ENCODE data around the gene SYAP1. TPM values are rescaled to one million over a fixed set of nuclear protein-coding genes. Genes with fewer than 3 reads are reported as not detected.

SYAP1 gene
- total RNA-seq, 4 donors from 2014 or later, result 14.9 to 31.2 (median 19.3) TPM

DNA sequence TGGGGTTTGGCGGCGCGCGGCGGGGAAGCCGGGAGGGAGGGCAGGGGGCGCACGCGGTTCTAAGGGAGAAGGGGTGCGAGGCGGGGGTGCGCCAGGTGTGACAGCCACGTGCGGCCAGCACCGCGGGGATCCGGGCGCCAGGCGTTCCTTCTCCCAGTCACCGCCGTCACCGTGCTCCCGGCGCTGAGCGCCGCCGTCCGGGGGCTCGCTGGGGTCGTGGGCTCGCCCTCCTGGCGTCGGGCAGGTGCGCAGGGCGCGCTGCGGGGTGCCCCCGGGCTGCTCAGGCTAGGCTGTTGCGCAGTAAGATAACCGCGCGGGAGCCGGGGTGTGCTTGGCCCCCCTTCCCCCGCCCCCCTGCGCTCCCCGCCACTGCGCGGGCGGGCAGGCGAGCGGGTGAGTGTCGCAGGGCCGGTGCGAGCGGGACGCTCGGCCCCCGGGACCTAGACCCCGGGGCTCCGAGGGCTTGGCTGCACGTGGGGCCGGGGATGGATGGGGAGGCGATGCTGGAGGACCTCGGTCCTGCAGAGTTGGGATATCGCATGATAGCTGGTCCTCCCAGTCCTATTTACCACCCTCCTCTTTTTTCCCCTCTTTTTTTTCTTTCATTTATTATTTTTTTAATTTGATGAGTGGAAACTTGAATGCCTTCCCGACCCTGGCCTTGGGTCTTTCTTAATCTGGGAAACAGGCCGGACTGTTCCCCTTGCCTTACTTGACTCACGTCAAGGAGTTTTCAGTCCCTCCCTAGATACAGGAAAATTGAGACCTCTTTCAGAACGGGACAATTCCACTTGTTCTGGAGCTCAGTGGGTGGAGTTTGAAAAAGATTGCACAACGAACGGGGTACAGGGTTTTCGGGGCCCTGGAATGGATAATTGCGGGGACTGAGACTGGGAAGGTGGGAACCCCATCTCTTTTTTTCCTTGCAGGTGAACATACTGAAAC, 67.7 kb downstream of the SYAP1 start:
- Histone ChIP-seq H3K4me3 (peak overlapping the region; percentile 63 to 93), H3K4me1 (no peaks in the 10 kb centered on the region), H3K27ac (peak overlapping the region; percentile 84 to 94), H3K36me3 (no peaks in the 10 kb centered on the region), H3K27me3 (no peaks in the 10 kb centered on the region), H3K9me3 (no peaks in the 10 kb centered on the region)
- TF ChIP-seq POLR2A (IDR thresholded peaks at IDR 0.05), result no peak
- TF ChIP-seq, protein P1, sequence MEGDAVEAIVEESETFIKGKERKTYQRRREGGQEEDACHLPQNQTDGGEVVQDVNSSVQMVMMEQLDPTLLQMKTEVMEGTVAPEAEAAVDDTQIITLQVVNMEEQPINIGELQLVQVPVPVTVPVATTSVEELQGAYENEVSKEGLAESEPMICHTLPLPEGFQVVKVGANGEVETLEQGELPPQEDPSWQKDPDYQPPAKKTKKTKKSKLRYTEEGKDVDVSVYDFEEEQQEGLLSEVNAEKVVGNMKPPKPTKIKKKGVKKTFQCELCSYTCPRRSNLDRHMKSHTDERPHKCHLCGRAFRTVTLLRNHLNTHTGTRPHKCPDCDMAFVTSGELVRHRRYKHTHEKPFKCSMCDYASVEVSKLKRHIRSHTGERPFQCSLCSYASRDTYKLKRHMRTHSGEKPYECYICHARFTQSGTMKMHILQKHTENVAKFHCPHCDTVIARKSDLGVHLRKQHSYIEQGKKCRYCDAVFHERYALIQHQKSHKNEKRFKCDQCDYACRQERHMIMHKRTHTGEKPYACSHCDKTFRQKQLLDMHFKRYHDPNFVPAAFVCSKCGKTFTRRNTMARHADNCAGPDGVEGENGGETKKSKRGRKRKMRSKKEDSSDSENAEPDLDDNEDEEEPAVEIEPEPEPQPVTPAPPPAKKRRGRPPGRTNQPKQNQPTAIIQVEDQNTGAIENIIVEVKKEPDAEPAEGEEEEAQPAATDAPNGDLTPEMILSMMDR (IDR thresholded peaks at IDR 0.05), result no peak
- intact Hi-C loops (cut with DNase I; ENCODE audit: low total_unique reads), result no loop called here
- peak; percentile 27 to 38 for DNase-seq

DNA sequence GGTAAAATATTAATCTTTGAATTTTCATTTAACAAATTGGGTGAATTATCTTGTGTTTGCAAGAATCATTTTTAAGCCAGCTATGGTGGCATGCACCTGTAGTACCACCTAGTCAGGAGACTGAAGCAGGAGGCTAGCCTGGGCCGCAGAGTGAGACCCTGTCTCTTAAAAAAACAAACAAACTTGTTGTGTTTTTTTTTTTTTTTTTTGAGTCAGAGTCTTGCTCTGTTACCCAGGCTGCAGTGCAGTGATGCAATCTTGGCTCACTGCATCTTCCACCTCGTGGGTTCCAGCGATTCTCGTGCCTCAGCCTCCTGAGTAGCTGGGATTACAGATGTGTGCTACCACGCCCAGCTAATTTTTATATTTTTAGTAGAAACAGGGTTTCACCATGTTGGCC, 69.1 kb downstream of the SYAP1 start:
- no peak for TF ChIP-seq POLR2A (IDR thresholded peaks at IDR 0.05)
- TF ChIP-seq, protein P1 (IDR thresholded peaks at IDR 0.05), result no peak
- Histone ChIP-seq H3K4me3 (no peak overlapping the region), H3K27ac (no peak overlapping the region), H3K9me3 (no peaks in the 10 kb centered on the region), H3K27me3 (no peaks in the 10 kb centered on the region), H3K36me3 (no peaks in the 10 kb centered on the region), H3K4me1 (no peaks in the 10 kb centered on the region)
- intact Hi-C loops (cut with DNase I; ENCODE audit: low total_unique reads), result no loop called here
- peak in 1 of 2 donors; percentile 41 for DNase-seq

DNA sequence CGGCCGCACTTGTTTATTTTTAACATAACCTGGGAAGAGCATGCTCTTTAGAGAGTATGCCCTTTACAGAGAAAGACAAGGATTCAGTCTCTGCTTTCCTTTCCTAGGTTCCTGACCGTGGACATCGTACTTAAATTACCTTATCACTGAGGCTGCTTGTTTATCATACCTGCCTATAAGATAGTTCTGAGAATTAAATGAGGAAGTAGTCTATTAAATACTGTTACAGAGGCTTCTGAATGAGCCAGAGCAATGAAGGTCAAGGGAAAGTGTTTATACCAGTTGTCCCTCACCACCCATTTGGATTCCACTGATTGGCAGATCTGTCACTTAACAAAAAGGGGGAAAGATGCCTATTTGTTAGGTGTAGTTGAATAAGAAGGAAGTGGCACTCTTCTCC, 76.9 kb downstream of the SYAP1 start:
- H3K4me3 ChIP-seq, result no peak overlapping the region
- intact Hi-C loops (cut with DNase I; ENCODE audit: low total_unique reads), result no loop called here
- H3K36me3 ChIP-seq, result no peaks in the 10 kb centered on the region
- H3K9me3 ChIP-seq, result no peaks in the 10 kb centered on the region
- no peak overlapping the region for H3K27ac ChIP-seq
- DNase-seq, result no peak
- no peaks in the 10 kb centered on the region for H3K4me1 ChIP-seq
- TF ChIP-seq, protein P1 (IDR thresholded peaks at IDR 0.05), result no peak
- TF ChIP-seq POLR2A (IDR thresholded peaks at IDR 0.05), result no peak
- no peaks in the 10 kb centered on the region for H3K27me3 ChIP-seq

DNA sequence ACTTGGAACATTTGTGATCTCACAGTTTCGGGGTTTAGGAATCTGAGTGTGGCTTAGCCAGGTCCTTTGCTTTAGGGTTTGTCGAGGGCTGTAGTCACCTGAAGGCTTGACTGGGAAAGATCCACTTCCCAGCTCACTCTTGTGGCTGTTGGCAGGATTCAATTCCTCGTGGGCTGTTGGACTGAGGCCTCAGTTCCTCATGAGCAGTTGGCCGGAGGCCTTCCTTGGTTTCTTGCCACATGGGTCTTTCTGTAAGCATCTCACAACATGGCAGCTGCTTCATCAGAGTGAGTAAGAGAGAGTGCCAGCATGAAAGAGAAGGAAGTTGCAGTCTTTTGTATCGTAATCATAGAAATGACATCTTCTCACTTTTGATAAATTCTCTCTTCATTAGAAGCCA, 77.9 kb downstream of the SYAP1 start:
- H3K4me1 ChIP-seq, result no peaks in the 10 kb centered on the region
- no peak for TF ChIP-seq POLR2A (IDR thresholded peaks at IDR 0.05)
- TF ChIP-seq, protein P1 (IDR thresholded peaks at IDR 0.05), result no peak
- H3K27me3 ChIP-seq, result no peaks in the 10 kb centered on the region
- H3K9me3 ChIP-seq, result no peaks in the 10 kb centered on the region
- intact Hi-C loops (cut with DNase I; ENCODE audit: low total_unique reads), result no loop called here
- no peak overlapping the region for H3K4me3 ChIP-seq
- no peak overlapping the region for H3K27ac ChIP-seq
- DNase-seq, result peak in 1 of 2 donors; percentile 30
- no peaks in the 10 kb centered on the region for H3K36me3 ChIP-seq

DNA sequence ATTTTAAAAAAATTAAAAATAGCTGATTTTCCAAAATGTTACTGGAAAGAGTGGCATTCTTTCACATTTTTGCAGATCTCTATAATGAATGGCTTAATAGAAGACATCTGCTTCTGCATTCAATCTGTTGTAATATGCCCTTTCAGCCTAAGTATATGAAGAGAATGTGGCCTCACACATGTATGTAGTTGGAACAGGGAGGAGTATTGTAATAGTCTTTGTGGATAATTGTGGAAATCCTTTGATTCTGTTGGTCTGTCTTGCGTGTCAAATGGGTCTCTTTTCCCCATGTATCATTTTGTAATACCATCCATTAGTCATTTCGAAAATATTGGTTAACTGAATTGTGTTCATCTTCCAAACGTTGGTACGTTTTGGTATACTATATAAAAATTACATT, 78.4 kb downstream of the SYAP1 start:
- Histone ChIP-seq H3K27me3 (no peaks in the 10 kb centered on the region), H3K27ac (no peak overlapping the region), H3K36me3 (no peaks in the 10 kb centered on the region), H3K9me3 (no peaks in the 10 kb centered on the region), H3K4me1 (no peaks in the 10 kb centered on the region), H3K4me3 (no peak overlapping the region)
- no peak for TF ChIP-seq POLR2A (IDR thresholded peaks at IDR 0.05)
- TF ChIP-seq, protein P1 (IDR thresholded peaks at IDR 0.05), result no peak
- no peak for DNase-seq
- intact Hi-C loops (cut with DNase I; ENCODE audit: low total_unique reads), result no loop called here

Data from uterus (tissue), 4 donors.